Body of pancreas (tissue), 4 donors: Measurements from ENCODE around the gene RFXANK. TPM values are rescaled to one million over a fixed set of nuclear protein-coding genes. Genes with fewer than 3 reads are reported as not detected.

Experiments
- ATAC-seq: fragments of 150-250 bp; one replicate; pipeline ENCODE4 v1.9.1; 2016
- DNase-seq, 4 donors: peaks; one replicate each; pipeline ENCODE4 v3.0.0-alpha.2; 2019
- H3K27ac ChIP-seq, 4 donors: fragments of 200-600 bp; sonication (generic); 1 replicate in 3 of 4; 2 replicates in 1 of 4; pipeline versions ENCODE4 v1.5.1 to v1.6.1; 2016 to 2019; ENCODE audit warnings: mild to moderate bottlenecking in 1 of 4, mixed read lengths in 1 of 4, moderate library complexity in 1 of 4
- H3K27me3 ChIP-seq, 2 donors: fragments of 200-600 bp; sonication (generic); one replicate each; pipeline ENCODE4 v1.6.0; 2016; ENCODE audit warnings: mild to moderate bottlenecking in 1 of 2
- H3K36me3 ChIP-seq, 2 donors: fragments of 200-600 bp; sonication (generic); replicated peaks in 1 of 2; 2 replicates each; pipeline ENCODE4 v1.5.1; 2016; ENCODE audit warnings: low read depth in 2 of 2; ENCODE audit not compliant: insufficient read depth in 1 of 2
- H3K4me1 ChIP-seq: fragments of 200-600 bp; sonication (generic); one replicate; pipeline ENCODE4 v1.6.0; 2016
- H3K4me3 ChIP-seq, 2 donors: fragments of 200-600 bp; sonication (generic); 1 replicate in 1 of 2; 2 replicates in 1 of 2; pipeline ENCODE4 v1.5.1; 2016 to 2019
- H3K9me3 ChIP-seq, 3 donors: fragments of 200-600 bp; sonication (generic); 1 replicate in 2 of 3; 2 replicates in 1 of 3; pipeline ENCODE4 v1.5.1; 2016
- CTCF ChIP-seq, 7 experiments: fragments of 450-650 bp in 4 of 7; fragments of 200-600 bp in 3 of 7; sonication (generic) in 3 of 7; IDR thresholded peaks; one replicate each; pipeline ENCODE4 v1.5.1; 2016 to 2019; ENCODE audit warnings: antibody characterized with exemption in 7 of 7
- POLR2A ChIP-seq, 3 donors: fragments of 450-650 bp; IDR thresholded peaks; one replicate each; pipeline ENCODE4 v1.6.1; 2016; ENCODE audit warnings: antibody characterized with exemption in 3 of 3, mild to moderate bottlenecking in 2 of 3
- whole genome bisulfite sequencing, 2 donors: methylation state at CpG; one replicate each; pipeline ENCODE4 v1.1.5; 2017; 5-methylcytosine and 5-hydroxymethylcytosine counted together
- intact Hi-C: fragments of 100-400 bp; cut with DNase I; formaldehyde crosslinking; loops from one replicate; pipeline ENCODE4 v1.15.1; 2023
- small RNA-seq: library from RNA; depleted of rRNA; stranded (forward); fragments of <200 nt; gene quantifications from one replicate; pipeline ENCODE3, GENCODE V24; 2016
- total RNA-seq, 2 donors: library from RNA; depleted of rRNA; stranded (reverse); fragments of >200 nt; gene quantifications; one replicate each; pipeline ENCODE4 v1.1.0, GENCODE V29; 2016

The RFXANK gene
- total RNA-seq, 2 donors from 2014 or later, result 16.1 to 43.8 TPM

GRCh38 chr19:19239675-19240074 lies 47.6 kb downstream of the RFXANK start:
- ATAC-seq, result no peak
- Histone ChIP-seq H3K27me3 (peaks cover 0 to 8% of the 10 kb centered on the region in 2 donors), H3K27ac (no peak overlapping the region), H3K9me3 (peaks cover 0 to 6% (median 0%) of the 10 kb centered on the region in 3 donors), H3K4me3 (no peak overlapping the region), H3K36me3 (no peaks in the 10 kb centered on the region), H3K4me1 (no peaks in the 10 kb centered on the region)
- DNase-seq, result no peak
- TF ChIP-seq CTCF (IDR thresholded peaks at IDR 0.05), result no peak
- TF ChIP-seq POLR2A (IDR thresholded peaks at IDR 0.05), result no peak
- intact Hi-C loops, result no loop called here

GRCh38 chr19:19240476-19240875 lies 48.4 kb downstream of the RFXANK start:
- TF ChIP-seq CTCF (IDR thresholded peaks at IDR 0.05) (no peak), POLR2A (IDR thresholded peaks at IDR 0.05) (no peak)
- H3K27ac ChIP-seq, result no peak overlapping the region
- DNase-seq (no peak), ATAC-seq (no peak)
- intact Hi-C loops, result no loop called here
- H3K36me3 ChIP-seq, result no peaks in the 10 kb centered on the region
- no peaks in the 10 kb centered on the region for H3K4me1 ChIP-seq
- no peaks in the 10 kb centered on the region for H3K9me3 ChIP-seq
- 62 to 64% methylated on average over 8 to 9 of the region's 9 CpGs for WGBS, 2 donors
- peaks cover 0 to 8% of the 10 kb centered on the region in 2 donors for H3K27me3 ChIP-seq
- no peak overlapping the region for H3K4me3 ChIP-seq

GRCh38 chr19:19250196-19250801 lies 58.2 kb downstream of the RFXANK start:
- H3K9me3 ChIP-seq, result no peaks in the 10 kb centered on the region
- H3K27me3 ChIP-seq, result no peaks in the 10 kb centered on the region
- no peak for ATAC-seq
- no peak for TF ChIP-seq CTCF (IDR thresholded peaks at IDR 0.05)
- no peak for TF ChIP-seq POLR2A (IDR thresholded peaks at IDR 0.05)
- H3K4me1 ChIP-seq, result no peaks in the 10 kb centered on the region
- H3K27ac ChIP-seq, result no peak overlapping the region
- no peaks in the 10 kb centered on the region for H3K36me3 ChIP-seq
- no peak for DNase-seq
- 23 to 31% methylated on average over 5 of the region's 5 CpGs for WGBS, 2 donors
- H3K4me3 ChIP-seq, result no peak overlapping the region
- intact Hi-C loops, result no loop called here

Small RNA genes lying within 50 kb of the gene (small RNA-seq; reads per million reads assigned to genes)
- not detected for gene RNU6-1028P

Other genes starting within 250 kb of the RFXANK start
- 100 to 1,000 TPM in 1 of 2 donors, 10 to 100 TPM in 1; 22.1 to 115 TPM for gene SUGP2, start 158.7 kb upstream of the RFXANK start, total RNA-seq
- gene ARMC6, start 158.7 kb upstream of the RFXANK start, total RNA-seq, result 10 to 100 TPM; 15.6 to 27.7 TPM
- 10 to 100 TPM; 10.1 to 24.7 TPM for gene SLC25A42, start 128.3 kb upstream of the RFXANK start, total RNA-seq
- 10 to 100 TPM; 13.7 to 22.1 TPM for gene TMEM161A, start 53.8 kb upstream of the RFXANK start, total RNA-seq
- not detected for gene MEF2B, start 22.0 kb upstream of the RFXANK start, total RNA-seq
- gene BORCS8, start 106 bp upstream of the RFXANK start, total RNA-seq, result 10 to 100 TPM in 1 of 2 donors, 1 to 10 TPM in 1; 5.4 to 25.4 TPM
- 10 to 100 TPM; 13.8 to 16.1 TPM for gene NR2C2AP, start 11.2 kb downstream of the RFXANK start, total RNA-seq
- gene NCAN, start 19.7 kb downstream of the RFXANK start, total RNA-seq, result not detected
- not detected for gene TM6SF2, start 81.0 kb downstream of the RFXANK start, total RNA-seq
- 10 to 100 TPM; 13.5 to 16.3 TPM for gene SUGP1, start 128.3 kb downstream of the RFXANK start, total RNA-seq
- gene MAU2, start 128.6 kb downstream of the RFXANK start, total RNA-seq, result 10 to 100 TPM; 38.9 to 57.4 TPM
- gene GATAD2A, start 213.4 kb downstream of the RFXANK start, total RNA-seq, result 10 to 100 TPM; 30.0 to 35.8 TPM